Omental fat pad (tissue), 4 donors: ENCODE results near the gene HOXA13. TPM values are rescaled to one million over a fixed set of nuclear protein-coding genes. Genes with fewer than 3 reads are reported as not detected.
A peak's percentile ranks its signal among the peaks of the same experiment; 100 is the strongest.

Experiments used
- ATAC-seq: fragments of 150-250 bp; one replicate; pipeline ENCODE4 v1.9.1; 2016; ENCODE audit warnings: mild to moderate bottlenecking, moderate library complexity; ENCODE audit not compliant: low FRiP score
- DNase-seq: peaks from one replicate; pipeline ENCODE4 v3.0.0-alpha.2; 2019; ENCODE audit warnings: low spot score
- total RNA-seq, 4 donors: library from RNA; depleted of rRNA; stranded (reverse); fragments of >200 nt; gene quantifications; one replicate each; pipeline ENCODE4 v1.1.0, GENCODE V29; 2016
- TF ChIP-seq, protein P1 (sequence below), 3 donors: fragments of 450-650 bp; IDR thresholded peaks; one replicate each; pipeline ENCODE4 v1.5.1; 2016 to 2017; ENCODE audit warnings: antibody characterized with exemption in 3 of 3, mild to moderate bottlenecking in 3 of 3, moderate library complexity in 2 of 3

HOXA13 gene
- total RNA-seq, 4 donors from 2014 or later = not detected

DNA sequence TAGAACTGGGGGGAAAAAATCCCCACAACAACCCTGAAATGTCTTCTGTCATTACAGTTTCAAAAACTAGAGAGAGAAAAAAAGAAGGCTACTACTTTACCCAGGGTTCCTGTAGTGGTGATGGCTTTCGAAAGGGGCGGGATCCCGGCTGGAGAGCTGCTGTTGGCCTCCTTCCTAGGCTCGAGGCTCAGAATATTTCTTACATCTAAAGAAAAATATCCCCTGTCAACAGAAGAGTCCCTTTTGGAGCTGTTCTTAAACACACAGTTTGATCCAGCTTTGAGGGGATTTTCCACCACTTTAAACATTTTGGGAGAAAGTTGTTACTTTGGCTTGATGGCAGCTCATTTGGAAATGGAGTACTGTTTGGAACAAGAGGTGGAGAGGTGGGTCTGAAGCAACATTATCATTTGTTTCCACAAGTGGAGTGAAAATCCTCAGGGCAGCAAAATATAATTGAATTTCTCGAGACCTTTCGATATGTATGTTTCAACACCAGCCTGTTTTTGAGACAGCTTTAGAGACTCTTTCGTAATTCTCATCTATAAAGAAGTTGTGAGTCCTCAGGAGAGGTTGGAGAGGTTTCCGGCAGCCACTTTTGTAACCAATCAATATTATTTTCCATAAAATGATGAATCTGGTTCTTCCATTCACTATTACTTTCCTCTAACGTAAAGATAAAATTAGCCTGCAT, 5.1 kb downstream of the HOXA13 start:
- TF ChIP-seq, protein P1, sequence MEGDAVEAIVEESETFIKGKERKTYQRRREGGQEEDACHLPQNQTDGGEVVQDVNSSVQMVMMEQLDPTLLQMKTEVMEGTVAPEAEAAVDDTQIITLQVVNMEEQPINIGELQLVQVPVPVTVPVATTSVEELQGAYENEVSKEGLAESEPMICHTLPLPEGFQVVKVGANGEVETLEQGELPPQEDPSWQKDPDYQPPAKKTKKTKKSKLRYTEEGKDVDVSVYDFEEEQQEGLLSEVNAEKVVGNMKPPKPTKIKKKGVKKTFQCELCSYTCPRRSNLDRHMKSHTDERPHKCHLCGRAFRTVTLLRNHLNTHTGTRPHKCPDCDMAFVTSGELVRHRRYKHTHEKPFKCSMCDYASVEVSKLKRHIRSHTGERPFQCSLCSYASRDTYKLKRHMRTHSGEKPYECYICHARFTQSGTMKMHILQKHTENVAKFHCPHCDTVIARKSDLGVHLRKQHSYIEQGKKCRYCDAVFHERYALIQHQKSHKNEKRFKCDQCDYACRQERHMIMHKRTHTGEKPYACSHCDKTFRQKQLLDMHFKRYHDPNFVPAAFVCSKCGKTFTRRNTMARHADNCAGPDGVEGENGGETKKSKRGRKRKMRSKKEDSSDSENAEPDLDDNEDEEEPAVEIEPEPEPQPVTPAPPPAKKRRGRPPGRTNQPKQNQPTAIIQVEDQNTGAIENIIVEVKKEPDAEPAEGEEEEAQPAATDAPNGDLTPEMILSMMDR (IDR thresholded peaks at IDR 0.05) = no peak
- no peak for ATAC-seq
- DNase-seq = no peak

DNA sequence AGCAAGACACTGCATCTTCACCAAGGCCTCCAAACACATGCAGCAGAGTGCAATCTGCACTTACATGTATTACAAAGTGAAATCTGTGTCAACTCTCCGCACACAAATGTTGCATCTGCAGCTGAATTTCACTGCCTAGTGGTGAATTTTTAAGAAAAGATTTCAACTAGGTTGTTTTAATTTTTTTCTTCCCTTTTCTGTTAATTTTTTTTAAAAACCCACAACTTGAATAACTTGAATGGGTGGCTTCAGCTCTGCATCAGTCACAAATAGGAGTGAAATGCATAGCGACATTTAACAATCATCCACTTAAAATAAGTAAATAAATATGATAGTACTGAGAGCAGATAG, 5.9 kb downstream of the HOXA13 start:
- TF ChIP-seq, protein P1 (IDR thresholded peaks at IDR 0.05) = no peak
- DNase-seq (no peak), ATAC-seq (no peak)

GRCh38 chr7:27193335-27194001, 6.4 kb downstream of the HOXA13 start:
- ATAC-seq (no peak), DNase-seq (no peak)
- TF ChIP-seq, protein P1 (IDR thresholded peaks at IDR 0.05) = no peak

GRCh38 chr7:27192546-27193334, 7.2 kb downstream of the HOXA13 start:
- no peak for DNase-seq

DNA sequence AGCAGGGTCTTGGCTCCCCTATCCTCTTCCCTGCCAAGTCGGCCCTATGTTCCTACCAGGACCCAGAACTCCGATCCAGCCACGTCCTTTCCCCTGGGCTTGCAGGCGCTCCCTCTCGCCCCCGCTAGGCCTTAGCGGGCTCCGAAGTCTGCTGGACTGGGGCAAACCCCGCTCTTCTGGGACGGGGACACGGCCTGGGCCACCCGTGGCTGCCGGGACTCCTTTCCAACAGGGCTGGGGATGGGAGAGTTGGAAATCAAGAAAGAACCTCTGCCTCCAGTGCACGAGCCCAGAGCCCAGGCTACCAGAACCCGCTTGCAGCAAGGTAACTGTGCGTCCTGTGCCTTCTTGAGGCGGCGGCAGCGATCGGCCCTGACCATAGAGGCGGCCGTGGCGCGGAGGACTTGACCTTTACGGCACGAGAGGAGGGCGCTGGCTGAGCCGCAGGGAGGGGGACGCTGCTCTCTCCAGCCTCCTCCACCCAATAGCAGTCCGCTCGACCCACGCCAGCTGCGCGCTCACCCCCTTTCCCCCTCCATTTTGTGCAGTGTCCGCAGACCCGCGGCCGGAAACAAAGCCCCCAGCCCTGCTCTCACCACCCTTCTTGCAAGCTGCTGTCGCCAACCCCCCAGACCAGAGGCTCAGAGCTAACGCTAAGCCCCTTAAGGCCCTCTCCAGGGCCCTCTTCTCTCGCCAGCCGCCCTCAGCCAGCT, 7.9 kb downstream of the HOXA13 start:
- ATAC-seq = no peak
- DNase-seq = no peak
- TF ChIP-seq, protein P1 (IDR thresholded peaks at IDR 0.05) = no peak

More at GRCh38 chr7:27192546-27193334, 7.2 kb downstream of the HOXA13 start:
- TF ChIP-seq, protein P1 (IDR thresholded peaks at IDR 0.05) = no peak
- peak; percentile 52 for ATAC-seq

- peak; percentile 14 for DNase-seq
- no peak for ATAC-seq
- TF ChIP-seq, protein P1 (IDR thresholded peaks at IDR 0.05) = no peak
Measured at GRCh38 chr7:27191161-27191731, 8.6 kb downstream of the HOXA13 start.
